HG03442 (cell line): ENCODE measurements around the gene PPP6R3.

Experiments
- ATAC-seq: cut with Tn5 transposase; IDR thresholded peaks from one replicate; pipeline ENCODE4 v1.9.1; 2021; ENCODE audit warnings: mild to moderate bottlenecking, moderate library complexity; ENCODE audit not compliant: unreplicated experiment

Gene PPP6R3

DNA sequence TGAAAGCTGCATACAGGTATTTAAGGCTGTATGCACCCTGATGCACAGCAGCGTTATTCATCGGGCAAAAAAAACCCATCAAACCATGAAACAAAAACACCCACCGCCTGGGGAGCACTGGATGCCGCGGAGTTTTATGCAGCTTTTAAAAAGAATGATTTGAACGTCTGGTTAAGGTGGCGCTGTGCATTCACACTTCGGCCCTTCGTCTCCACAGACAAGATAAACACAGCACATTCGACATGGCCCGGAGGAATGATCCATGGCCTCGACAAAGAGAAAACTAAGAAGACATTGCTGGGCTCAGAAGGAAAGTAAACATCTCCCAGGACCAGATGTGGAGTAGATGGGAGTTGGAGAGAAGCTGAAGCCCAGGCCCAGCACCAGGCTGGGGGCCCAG lies 183.0 kb downstream of the PPP6R3 start:
- ATAC-seq = no peak

DNA sequence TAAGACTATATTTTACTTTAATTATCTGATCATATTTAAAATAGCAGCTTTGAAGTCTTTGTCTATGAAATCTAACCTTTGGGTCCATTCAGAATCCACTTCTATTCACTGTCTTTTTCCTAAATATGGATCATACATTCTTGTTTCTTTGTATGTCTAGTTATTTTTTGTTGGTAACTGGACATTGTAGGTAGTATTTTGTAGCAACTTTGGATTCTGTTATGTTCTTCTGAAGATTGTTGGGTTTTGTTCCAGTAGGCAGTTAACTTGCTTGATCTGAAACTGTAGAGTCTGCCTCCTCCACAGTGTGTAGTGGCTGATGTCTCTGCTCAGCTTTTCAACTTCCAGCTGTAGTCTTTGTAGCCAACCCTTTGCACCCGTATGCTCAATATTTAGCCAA lies 186.3 kb downstream of the PPP6R3 start:
- no peak for ATAC-seq

DNA sequence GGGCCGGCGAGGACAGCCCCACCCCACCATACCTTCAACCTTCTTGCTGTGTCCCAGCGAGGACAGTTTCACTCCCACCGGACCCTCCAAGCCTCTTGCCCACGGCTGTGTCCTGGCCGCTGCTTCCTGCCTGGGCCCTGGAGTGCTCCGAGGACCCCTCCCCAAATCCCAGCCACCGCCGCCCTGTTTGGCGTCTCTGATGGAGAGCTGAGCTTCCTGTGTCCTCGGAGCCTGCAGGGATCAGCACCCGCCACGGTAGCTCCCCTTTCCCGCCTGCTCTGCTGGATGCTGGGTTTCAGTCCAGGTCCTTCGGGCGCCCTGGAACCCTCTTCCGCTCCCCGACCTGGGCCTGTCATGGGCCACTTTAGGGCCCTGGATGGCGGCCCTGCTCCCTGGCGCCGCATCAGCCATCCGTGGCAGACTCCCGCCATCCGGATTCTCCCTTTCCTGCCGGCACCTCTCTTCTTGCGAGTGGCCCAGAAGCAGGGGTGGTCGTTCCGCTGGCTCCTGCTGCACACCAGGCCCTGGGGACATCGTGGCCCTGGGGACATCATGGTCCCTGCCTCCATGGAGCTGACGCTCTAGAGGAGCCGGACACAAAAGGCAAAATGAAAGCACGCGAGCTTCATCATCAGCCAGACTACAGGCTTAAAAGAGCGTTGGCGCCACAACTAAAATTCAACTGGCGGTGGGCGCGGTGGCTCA lies 189.5 kb downstream of the PPP6R3 start:
- ATAC-seq = no peak

- ATAC-seq = no peak
Observed at GRCh38 chr11:68650801-68651200, 190.2 kb downstream of the PPP6R3 start.

DNA sequence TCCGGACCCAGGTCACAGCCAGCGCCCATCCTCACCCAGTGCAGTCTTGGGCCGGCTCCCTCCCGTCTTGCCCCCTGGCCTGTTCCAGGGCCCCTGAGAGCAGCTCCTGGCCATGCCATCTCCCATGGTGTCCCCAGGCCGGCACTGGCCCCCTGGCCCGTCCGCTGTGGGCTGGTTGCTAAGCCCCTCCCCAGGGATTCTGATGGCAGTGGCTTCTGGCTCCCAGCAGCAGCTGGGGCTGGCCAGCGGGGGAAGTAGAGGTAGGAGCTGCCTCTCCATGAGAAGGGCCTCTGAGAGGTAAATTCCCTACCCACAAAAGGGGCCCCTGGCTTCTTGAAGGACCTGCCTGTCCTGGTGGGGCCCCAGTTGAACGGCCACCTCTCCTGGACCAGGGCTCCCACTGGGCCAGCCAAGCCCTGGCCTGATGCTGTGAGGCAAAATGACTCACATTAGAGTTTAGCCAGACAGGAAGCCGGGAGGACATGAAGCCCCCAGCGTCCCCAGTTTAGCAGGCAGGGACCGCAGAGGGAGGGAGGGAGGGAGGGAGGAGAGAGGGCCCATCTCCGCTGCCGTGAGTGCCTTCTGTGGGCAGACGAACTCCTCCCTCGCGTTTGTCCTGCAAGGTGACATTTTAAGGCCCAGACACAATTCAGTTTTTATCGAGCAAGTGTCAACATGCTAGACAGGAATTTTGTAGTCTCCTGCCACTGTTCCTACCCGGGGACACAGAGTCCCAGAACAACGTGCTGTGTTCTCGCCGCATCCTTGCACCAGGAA lies 190.8 kb downstream of the PPP6R3 start:
- no peak for ATAC-seq

- no peak for ATAC-seq
Observed at GRCh38 chr11:68651985-68652682, 191.6 kb downstream of the PPP6R3 start.

GRCh38 chr11:68652683-68653156 lies 192.2 kb downstream of the PPP6R3 start:
- no peak for ATAC-seq

DNA sequence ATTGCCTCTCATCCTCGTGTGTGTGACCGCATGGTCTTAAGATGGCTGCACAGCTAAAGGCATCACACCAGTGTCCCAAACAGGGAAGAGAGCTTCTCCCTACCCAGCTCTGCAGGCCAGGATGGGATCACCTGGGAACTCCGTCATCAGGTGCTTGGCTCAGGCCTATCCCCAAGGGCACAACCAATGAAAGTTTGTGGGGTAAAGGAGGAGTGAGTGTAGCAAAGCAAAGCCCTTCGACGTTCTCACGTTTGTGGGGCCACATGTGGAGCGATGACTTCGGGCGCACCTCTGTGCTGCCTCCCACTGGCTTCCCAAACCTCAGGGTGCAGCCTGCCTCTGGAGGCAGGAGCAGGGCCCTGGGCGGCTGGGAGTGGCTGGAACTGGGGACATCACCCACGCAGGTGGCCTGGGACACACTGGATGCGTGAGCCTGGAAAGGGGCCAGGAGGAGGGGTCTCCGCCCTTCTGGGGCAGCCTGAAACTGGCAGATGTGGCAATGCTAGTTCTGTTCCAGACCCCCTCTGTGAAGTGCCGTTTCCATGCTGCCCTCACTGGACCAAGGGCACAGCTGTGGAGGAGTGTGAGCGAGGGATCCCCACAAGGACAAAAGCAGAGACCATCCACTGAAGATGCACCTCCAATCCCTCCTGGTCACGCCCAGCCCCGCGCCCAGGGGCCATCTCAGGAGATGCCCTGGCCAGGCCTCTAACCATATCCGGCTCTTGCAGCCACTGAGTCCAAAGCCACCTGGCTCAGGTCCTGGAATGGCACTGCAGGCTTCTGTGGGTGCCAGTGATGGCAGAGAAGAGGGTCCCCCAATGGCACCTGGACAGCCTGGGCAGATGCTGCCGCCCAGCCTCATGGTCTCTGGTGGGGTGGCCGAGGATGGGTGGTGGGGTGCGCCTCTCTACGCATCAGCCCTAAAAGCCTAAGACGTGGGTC lies 193.2 kb downstream of the PPP6R3 start:
- no peak for ATAC-seq

- no peak for ATAC-seq
Observed at GRCh38 chr11:68654978-68655377, 194.4 kb downstream of the PPP6R3 start.

DNA sequence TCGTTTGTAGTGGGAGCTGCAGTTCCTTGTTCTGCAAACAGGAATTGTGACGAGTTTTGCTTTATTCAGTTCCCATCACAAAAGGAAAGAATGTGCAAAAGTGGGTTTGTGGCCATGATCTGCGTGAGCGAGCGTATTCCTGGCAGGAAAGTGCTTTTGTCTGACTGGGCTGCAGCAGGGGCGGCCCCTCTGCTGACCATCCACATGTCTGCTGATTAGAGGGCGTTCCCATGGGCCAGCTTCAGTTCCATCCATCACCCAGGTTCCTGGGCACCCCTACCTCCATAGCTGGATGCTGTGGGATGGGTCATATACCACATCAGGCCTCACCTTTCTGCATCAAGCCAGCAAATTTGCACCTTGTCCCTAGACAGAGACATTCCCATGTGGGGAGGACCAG lies 194.9 kb downstream of the PPP6R3 start:
- ATAC-seq = no peak

GRCh38 chr11:68655806-68656205 lies 195.3 kb downstream of the PPP6R3 start:
- ATAC-seq = no peak

GRCh38 chr11:68657021-68657780 lies 196.6 kb downstream of the PPP6R3 start:
- no peak for ATAC-seq

DNA sequence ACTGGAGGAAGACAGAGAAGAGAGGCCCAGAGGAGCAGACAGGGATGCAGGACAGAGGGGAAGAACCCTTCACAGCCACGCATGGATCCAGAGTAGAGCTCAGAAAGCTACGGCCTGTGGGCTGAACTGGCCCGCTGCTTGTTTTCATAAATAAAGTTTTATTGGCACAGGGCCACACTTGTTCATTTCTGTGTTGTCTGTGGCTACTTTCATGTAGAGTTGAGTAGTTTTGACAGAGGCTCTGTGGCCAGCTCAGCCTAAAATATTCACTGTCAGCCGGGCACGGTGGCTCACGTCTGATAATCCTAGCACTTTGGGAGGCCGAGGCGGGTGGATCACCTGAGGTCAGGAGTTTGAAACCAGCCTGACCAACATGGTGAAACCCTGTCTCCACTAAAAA lies 197.5 kb downstream of the PPP6R3 start:
- ATAC-seq = no peak

- ATAC-seq = no peak
Observed at GRCh38 chr11:68658661-68659060, 198.1 kb downstream of the PPP6R3 start.

DNA sequence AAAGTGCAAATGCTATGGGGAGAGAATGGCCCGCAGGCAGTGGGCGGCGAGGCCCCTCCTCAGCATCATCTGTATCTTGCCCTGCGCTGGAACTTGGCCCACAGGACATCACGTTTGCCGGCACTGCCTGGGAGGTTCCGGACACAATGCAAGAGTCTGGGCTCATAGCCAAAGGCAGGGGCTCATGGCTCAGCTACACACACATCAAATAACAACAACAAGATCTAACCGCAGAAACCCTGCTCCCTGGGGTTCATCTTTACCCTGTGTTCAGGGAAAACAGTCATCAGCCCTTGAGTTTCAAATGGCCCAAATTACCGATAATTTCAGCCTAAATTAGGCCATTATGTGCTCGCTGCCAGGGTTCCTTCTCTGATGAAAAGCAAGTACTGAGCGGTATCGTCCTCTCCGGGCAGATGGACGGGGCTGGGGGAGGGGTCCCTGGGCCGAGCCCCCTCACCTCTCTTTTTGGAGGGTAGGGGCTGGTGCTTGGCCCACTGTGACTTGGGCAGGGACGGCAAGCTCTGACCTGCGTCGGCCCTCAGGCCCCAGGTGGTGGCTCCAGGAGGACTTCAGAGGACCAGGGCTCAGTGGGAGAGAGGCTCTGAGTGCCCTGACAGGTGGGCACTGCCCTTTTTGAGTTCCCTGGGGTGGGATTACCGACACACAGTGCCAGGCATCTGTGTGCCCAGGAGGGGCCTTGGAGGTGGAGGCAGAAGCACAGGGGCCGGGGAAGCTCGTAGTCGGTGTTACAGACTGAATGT lies 198.8 kb downstream of the PPP6R3 start:
- no peak for ATAC-seq

DNA sequence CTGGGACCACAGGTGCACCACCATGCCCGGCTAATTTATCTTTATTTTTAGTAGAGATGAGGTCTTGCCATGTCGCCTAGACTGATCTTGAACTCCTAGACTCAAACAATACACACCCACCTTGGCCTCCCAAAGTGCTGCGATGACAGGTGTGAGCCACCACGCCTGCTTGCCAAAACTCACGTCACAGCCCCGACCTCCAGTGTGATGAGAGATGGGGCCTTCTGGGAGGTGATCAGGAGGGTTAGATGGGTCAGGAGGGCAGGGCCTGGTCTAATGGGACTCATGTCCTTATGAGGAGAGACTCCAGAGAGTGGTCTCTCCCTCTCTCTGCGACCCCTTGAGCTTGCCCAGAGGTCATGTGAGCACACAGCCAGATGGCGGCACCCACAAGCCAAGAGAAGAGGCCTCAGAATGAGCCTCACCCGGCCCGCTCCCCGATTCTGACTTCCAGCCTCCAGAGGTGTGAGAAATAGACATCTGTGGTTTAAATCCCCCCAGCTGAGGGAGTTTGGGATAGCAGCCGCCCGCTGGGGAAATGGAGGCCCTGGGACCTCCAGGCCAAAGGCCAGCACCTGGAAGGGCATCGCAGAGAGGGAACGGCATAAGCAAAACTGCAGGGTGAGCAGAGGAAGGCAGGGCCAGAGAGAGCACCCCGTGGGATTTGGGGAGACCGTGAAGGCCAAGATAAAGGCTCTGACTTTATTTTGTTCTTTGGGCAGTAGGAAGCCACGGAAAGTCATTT lies 199.7 kb downstream of the PPP6R3 start:
- ATAC-seq = no peak

GRCh38 chr11:68661014-68661413 lies 200.5 kb downstream of the PPP6R3 start:
- no peak for ATAC-seq
